Measurements from ENCODE around the gene FAM168B.

GRCh38 chr2:131011486-131011885, 81.8 kb downstream of the FAM168B start:
- TF ChIP-seq POLR2A (IDR thresholded peaks at IDR 0.05), result no peak
- no peak for TF ChIP-seq CTCF (IDR thresholded peaks at IDR 0.05)

Measured in prostate gland (tissue), 2 donors.